Lower lobe of right lung (tissue), 2 donors: ENCODE results near the gene TBC1D24. TPM values are rescaled to one million over a fixed set of nuclear protein-coding genes. Genes with fewer than 3 reads are reported as not detected.
A peak's percentile ranks its signal among the peaks of the same experiment; 100 is the strongest.

Source experiments
- ATAC-seq, 2 donors: fragments of 200-7000 bp; cut with Tn5 transposase; one replicate each; pipeline ENCODE4 v1.9.1; 2020 to 2022; ENCODE audit warnings: mild to moderate bottlenecking in 2 of 2, moderate library complexity in 2 of 2
- DNase-seq: peaks from one replicate; pipeline ENCODE4 v3.0.0-alpha.2; 2020
- H3K27ac ChIP-seq: fragments of 200-600 bp; one replicate; pipeline ENCODE4 v1.8.0; 2022
- H3K27me3 ChIP-seq: fragments of 200-600 bp; one replicate; pipeline ENCODE4 v1.8.0; 2022; ENCODE audit warnings: low read depth
- H3K36me3 ChIP-seq: fragments of 200-600 bp; one replicate; pipeline ENCODE4 v1.8.0; 2022; ENCODE audit warnings: mild to moderate bottlenecking
- H3K4me1 ChIP-seq: fragments of 200-600 bp; one replicate; pipeline ENCODE4 v1.8.0; 2022
- H3K4me3 ChIP-seq: fragments of 200-600 bp; one replicate; pipeline ENCODE4 v1.8.0; 2022; ENCODE audit warnings: mild to moderate bottlenecking
- H3K9me3 ChIP-seq: fragments of 200-600 bp; one replicate; pipeline ENCODE4 v1.8.0; 2022
- intact Hi-C: fragments of 100-400 bp; cut with DNase I; formaldehyde crosslinking; loops from one replicate; pipeline ENCODE4 v1.11.0; 2022
- long read RNA-seq: library from polyadenylated mRNA; unstranded; transcript quantifications from one replicate; pipeline ENCODE4 v2.0.0, GENCODE V29; 2021
- total RNA-seq: library from RNA; stranded (reverse); fragmentation: NEBNext Ultra II Directional; extraction: Animal tissue kit (Norgen Biotek cat#: 25700); gene quantifications from one replicate; pipeline ENCODE4 v1.2.1, GENCODE V29; 2021
- TF ChIP-seq, protein P1 (sequence below): fragments of 200-600 bp; IDR thresholded peaks from one replicate; pipeline ENCODE4 v1.8.0; 2022; ENCODE audit warnings: antibody characterized with exemption, mild to moderate bottlenecking
- donor health status: DM: no; HTN: yes; CAD: no; lungs with severe emphysema.

TBC1D24 gene
- 40.2 TPM for total RNA-seq
- long read RNA-seq, full-length matches to known transcripts: 4 of 36 reads
- long read RNA-seq, partial matches to known transcripts: 29 of 36 reads
- long read RNA-seq, other reads (novel, unspliced or antisense): 3 of 36 reads

DNA sequence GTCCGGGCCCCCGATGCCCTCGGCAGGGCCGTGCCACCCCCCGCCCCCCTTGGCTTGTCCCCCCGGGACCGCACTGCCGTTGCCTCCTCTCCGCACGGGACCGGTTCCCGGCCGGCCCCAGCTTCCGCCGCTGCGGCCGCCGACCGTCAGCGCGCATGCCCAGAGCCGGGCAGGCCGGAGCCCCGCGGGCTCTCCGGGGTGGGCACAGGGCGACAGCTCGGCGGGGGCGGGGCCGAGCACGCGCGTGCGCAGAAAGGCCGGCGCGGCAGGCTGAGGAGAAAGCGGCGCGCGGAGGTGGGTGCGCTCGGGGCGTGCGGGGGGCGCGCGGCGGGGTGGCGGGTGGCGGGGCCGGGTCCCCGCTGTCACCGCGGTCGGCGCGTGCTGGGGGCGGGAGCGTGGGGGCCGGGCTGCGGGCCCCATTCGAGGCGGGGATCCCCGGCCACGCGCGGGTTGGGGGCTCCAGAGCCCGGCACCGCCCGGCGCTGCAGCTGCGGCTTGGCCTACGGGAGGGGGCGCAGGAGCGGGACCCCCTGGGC, at the start of gene TBC1D24:
Gene TBC1D24 (plus strand): TSS at position 251 of the 536 bp plus-strand sequence. CDS start 21,022 bp downstream, outside the sequence.
- Histone ChIP-seq H3K4me1 (peaks cover 34% of the 10 kb centered on the region), H3K4me3 (peak within 1 kb of the TSS; percentile 84), H3K27me3 (peaks cover 32% of the 10 kb centered on the region), H3K36me3 (no peaks in the 10 kb centered on the region), H3K27ac (peak within 1 kb of the TSS; percentile 84), H3K9me3 (no peaks in the 10 kb centered on the region)
- peak; percentile 89 for DNase-seq
- TF ChIP-seq, protein P1, sequence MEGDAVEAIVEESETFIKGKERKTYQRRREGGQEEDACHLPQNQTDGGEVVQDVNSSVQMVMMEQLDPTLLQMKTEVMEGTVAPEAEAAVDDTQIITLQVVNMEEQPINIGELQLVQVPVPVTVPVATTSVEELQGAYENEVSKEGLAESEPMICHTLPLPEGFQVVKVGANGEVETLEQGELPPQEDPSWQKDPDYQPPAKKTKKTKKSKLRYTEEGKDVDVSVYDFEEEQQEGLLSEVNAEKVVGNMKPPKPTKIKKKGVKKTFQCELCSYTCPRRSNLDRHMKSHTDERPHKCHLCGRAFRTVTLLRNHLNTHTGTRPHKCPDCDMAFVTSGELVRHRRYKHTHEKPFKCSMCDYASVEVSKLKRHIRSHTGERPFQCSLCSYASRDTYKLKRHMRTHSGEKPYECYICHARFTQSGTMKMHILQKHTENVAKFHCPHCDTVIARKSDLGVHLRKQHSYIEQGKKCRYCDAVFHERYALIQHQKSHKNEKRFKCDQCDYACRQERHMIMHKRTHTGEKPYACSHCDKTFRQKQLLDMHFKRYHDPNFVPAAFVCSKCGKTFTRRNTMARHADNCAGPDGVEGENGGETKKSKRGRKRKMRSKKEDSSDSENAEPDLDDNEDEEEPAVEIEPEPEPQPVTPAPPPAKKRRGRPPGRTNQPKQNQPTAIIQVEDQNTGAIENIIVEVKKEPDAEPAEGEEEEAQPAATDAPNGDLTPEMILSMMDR: no peak
- peak; percentile 91 to 94 for ATAC-seq
- intact Hi-C loops: no loop called here

DNA sequence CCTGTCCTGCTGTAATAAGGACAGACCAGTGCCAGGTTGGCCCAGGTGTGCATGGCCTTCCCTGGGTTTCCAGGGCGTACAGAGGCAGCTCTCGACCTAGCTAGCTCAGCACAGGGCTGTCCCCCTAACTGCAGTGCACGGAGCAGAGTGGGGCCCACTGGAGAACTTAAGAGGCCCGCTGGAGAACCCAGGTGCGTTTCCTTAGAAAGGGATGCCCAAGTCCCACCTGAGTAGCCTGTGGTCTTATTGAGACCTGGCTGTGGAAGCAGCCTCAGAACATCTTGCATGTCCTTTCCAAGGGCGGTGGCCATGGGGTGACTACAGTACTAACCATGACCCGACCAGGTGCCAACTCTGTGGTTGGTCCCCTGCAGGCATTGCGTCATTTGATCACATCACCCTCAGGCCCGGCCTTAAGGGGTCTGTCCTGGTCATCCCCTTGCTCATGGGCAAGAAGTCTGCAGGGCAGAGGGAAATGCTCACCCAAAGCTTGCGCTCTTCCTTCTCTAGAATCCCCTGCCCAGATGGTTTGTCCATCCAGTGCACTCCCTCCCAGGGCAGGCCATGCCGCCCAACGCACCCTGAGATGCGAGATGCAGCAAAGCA, 49.0 kb upstream of the TBC1D24 start:
- intact Hi-C loops: no loop called here
- Histone ChIP-seq H3K4me1 (peaks cover 26% of the 10 kb centered on the region), H3K27ac (no peak overlapping the region), H3K27me3 (no peaks in the 10 kb centered on the region), H3K9me3 (no peaks in the 10 kb centered on the region), H3K36me3 (no peaks in the 10 kb centered on the region), H3K4me3 (no peak overlapping the region)
- no peak for ATAC-seq
- TF ChIP-seq, protein P1: no peak
- no peak for DNase-seq

DNA sequence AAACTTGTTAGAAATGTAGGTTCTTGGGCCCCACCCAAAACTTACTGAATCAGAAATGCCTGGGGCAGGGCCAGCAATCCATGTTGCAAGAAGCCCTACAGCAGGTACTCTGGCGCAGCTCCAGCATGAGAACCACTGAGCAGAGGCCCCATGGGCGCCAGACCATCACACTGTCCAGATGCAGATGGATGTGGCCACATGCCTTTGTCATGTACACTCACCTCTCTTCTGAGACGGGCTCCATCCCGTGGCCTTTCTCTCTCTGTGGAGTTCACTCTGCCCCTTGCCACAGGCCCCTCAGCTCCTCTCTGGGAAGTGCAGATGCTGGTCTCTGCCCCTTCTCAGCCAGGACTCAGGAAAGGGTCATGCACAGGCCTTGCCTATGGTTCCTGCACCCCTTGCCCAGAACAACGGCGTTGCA, 48.0 kb upstream of the TBC1D24 start:
- no peaks in the 10 kb centered on the region for H3K9me3 ChIP-seq
- no peak overlapping the region for H3K27ac ChIP-seq
- DNase-seq (peak; percentile 73), ATAC-seq (no peak)
- no peak overlapping the region for H3K4me3 ChIP-seq
- TF ChIP-seq, protein P1: no peak
- H3K36me3 ChIP-seq: peaks cover 2% of the 10 kb centered on the region
- H3K27me3 ChIP-seq: no peaks in the 10 kb centered on the region
- H3K4me1 ChIP-seq: peaks cover 26% of the 10 kb centered on the region
- intact Hi-C loops: no loop called here

DNA sequence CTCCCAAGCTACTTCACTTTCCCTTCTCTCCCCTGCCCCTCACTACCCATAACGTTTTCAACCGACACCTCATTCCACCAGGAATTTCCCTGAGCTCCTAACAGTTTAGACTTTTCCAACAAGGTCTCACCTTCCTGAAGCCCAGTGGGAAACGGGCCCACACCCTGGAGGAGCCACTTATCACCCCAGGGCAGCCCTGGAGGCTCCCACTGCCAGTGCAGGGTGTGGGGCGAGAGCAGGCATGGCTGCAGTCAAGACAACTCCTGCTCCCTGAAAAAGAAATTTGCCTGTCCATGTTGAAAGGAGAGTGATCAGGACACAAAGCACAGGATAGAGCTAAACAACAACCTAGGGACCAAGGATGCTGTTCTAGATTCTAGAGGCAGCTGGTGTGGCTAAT, 47.4 kb upstream of the TBC1D24 start:
- Histone ChIP-seq H3K4me1 (peaks cover 26% of the 10 kb centered on the region), H3K9me3 (no peaks in the 10 kb centered on the region), H3K4me3 (no peak overlapping the region), H3K27me3 (no peaks in the 10 kb centered on the region), H3K27ac (no peak overlapping the region), H3K36me3 (peaks cover 8% of the 10 kb centered on the region)
- intact Hi-C loops: no loop called here
- ATAC-seq (no peak), DNase-seq (no peak)
- TF ChIP-seq, protein P1: no peak

DNA sequence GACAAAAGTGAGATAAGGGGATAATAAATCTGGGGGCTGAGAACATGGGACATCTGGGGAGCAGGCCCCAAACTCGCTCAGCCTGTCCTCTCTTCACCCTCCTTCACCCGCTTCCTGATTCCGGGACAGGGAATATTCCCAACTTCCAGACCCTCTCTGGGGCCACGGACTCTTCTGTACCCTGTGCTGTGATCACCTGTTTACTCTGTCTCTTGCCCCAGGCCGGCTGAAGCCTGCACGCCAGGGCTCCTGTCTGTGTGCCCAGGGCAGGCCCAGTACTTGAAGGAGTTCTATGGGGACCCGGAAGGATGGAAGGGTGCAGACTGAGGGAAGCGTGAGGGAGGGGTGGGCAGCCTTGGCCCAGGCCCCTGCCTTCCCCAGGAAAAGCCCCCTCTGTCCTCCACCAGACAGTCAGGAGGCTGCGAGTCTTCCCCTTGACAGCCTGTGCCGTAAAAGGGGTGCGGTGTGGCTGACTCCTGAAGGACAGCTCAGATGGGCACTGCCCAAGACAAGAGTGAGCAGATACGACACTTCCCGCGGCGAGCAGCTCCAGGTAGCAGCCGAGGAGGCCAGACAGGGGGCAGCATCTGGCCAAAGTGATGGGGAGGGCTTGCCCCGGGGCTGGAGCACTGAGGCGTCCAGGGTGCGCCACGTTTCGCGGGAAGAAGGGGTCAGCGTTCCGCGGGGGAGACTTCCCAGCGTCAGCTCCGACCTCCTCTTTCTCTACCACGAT, 46.7 kb upstream of the TBC1D24 start:
- H3K36me3 ChIP-seq: peaks cover 9% of the 10 kb centered on the region
- ATAC-seq (peak; percentile 48 to 55), DNase-seq (no peak)
- no peaks in the 10 kb centered on the region for H3K9me3 ChIP-seq
- intact Hi-C loops: no loop called here
- H3K4me1 ChIP-seq: peaks cover 23% of the 10 kb centered on the region
- TF ChIP-seq, protein P1: no peak
- H3K27ac ChIP-seq: peak overlapping the region; percentile 69
- no peaks in the 10 kb centered on the region for H3K27me3 ChIP-seq
- peak overlapping the region; percentile 95 for H3K4me3 ChIP-seq
